HG03039 (cell line): ENCODE data around the gene NRF1.
"Not testable (repeated sequence)": the region's sequence is repeated elsewhere in the genome, so short reads cannot be mapped to it uniquely, and the experiment has no call there.

Experiments
- ATAC-seq: cut with Tn5 transposase; IDR thresholded peaks from one replicate; pipeline ENCODE4 v1.9.1; 2021; ENCODE audit warnings: mild to moderate bottlenecking, moderate library complexity; ENCODE audit not compliant: unreplicated experiment

NRF1 gene

GRCh38 chr7:129606803-129607202 lies 4.7 kb upstream of the NRF1 start:
- no peak for ATAC-seq

DNA sequence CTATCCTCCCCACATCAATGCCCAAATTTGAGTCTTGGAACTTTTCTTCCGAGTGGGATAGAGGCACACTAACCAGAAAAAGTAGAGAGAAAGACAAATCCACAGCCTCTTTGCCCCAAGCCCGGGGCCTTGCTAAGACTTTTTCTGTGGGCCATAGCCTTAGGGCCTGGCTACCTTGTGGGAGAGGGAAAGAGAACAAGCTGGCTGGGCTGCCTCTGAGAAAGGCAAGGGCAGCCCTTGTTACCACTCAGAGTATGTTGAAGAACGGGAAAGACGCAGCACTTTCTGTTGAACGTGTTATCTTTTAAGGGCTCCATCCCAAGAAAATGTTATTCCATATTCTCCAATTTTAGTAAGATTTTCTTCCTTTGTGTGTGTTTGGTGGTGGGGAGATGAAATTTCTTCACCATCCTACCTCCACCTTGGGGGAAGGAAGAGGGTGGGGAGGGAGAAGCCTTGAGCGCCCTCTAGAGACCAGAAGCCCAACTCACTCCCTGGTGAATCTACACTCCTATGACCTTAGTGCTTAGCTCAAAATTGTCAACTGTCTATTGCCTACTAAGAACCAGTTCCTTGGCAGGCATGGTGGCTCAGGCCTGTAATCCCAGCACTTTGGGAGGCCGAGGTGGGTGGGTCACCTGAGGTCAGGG lies 3.9 kb upstream of the NRF1 start:
- no peak for ATAC-seq

DNA sequence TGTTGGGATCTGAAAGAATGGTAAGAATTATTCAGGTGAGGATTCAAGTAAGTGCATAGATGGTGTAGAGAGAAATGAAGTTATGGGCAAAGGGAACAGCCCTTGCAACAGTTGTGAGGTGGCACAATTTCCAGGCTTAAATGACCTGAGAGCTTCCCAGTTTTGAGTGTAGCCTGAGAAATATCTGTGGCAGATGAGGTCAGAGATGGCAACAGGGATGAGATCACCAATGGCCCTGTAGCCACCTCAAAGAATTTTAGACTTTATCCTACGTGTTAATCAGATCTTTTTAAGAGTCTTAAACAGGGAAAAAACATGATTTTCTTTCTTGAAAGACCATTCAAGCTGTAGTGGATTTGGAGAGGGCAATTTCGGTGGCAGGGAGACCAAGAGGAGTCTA lies 1.9 kb upstream of the NRF1 start:
- no peak for ATAC-seq

DNA sequence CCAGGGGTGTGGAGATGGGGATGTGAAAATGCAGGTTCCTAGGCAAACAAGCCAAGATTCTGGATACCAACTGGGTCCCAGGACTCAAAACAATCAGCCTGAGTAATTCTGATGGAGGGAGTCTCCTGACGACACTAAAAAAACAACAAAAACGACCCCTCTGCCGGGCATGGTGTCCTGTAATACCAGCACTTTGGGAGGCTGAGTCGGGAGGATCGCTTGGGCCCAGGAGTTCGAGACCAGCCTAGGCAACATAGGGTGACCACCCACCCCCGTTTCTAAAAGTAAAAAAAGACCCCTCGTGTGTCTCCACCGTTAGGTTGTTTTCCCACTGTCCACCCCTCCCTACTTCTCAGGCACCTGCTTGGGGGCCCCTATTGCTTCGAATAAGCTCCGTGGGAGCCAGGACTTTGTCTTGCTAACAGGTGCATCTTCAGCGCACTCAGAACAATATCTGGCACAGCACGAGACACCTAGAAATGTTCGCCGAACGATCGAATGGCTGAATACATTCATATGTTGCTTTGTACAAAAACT lies 743 bp upstream of the NRF1 start:
- no peak for ATAC-seq

DNA sequence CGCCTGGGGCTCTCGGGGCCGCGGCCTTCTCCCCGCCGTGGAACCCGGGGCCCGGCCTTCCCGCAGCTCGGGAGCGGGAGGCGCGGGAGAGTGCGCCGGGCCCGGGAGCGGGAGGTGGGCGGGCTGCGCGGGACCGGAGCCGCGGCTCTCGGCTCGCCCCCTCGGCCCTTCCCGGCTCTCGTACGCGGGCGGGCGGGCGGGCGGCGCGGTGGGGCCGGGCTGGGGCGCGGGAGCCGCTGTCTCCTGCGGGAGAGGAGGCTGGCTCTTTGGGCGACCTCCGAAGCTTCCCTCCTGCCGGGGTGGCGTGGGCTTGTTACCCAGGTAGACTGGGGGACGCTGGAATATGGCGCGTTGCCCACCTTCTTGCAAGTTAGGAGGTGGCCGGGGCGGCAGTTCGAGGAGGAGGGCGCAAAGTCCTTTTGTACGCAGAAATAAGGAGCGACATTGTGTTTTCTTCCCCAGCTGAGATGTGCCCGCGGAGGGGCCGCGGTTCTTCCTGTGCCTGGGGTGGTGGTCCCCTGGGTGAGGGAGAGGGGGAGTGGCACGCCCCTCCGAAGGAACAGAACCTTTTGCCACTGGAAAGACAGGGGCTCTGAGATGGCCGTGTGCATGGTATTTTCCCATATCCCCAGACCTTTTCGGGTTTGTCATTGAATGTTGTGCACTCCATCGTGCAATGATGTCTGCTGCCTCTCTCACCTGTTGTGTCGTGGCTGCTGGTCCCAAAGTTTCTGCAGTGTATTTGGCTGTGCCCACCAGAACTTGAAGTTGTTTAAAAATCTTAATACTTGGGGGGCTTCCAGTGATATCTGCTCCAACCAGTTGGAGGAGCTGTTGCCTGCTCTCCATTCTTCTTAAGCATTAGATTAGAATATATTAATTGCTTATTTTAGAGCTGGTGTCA lies 844 bp downstream of the NRF1 start:
- no peak for ATAC-seq

DNA sequence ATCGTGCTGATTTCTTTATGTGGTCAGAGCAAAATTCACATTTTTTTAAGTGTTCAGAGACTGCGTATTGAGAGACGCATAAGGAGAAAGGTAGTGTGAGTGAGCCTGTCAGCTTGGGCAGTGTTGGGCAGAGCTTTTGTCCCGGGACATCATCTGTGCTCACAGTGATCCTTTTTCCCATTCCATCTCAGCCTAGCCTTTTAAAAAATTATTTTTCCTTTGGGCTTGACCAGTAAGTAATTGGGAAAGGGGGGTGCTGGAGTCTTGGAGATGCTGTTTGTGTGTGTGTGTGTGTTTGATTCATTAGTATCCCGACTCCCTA lies 1.5 kb downstream of the NRF1 start:
- ATAC-seq, result no peak

DNA sequence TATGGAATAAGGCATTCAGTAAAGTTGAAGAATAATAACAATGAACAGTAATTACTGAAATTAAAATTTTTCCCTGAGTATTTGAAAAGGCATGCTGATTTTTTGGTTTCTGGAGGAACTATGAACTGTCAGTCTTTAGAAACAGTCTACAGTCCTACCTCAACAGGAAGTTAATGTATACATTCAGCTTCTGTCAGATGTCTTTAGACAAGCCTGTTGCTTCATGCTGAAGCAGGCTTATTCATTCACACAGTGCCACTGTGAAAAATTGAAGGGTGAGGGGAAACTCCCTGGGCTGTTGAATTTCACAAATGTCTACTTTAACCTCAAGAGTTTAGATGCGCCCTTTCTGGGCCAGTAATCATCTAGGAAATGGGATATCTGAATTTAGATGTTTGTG lies 3.5 kb downstream of the NRF1 start:
- no peak for ATAC-seq

DNA sequence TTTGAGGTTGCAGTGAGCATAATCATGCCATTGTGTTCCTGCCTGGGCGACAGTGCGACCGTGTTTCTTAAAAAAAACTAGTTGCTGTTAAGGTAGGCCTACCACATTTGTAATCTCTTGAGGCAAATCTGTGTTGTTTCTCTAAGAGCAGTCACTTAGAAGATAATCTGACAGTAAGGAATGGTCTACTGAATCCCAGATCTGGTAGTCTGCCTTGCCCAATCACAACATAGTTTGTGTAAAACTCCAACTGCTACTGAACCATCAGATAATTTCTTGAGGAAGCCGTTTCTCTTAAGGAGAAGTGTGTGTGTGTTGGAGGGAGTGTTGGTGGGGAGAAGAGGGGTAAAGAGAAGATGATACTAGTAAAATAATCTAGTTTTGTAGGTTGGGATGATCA lies 5.0 kb downstream of the NRF1 start:
- ATAC-seq, result no peak

- no peak for ATAC-seq
These were observed 5.7 kb downstream of the NRF1 start for GRCh38 chr7:129617178-129617577.

DNA sequence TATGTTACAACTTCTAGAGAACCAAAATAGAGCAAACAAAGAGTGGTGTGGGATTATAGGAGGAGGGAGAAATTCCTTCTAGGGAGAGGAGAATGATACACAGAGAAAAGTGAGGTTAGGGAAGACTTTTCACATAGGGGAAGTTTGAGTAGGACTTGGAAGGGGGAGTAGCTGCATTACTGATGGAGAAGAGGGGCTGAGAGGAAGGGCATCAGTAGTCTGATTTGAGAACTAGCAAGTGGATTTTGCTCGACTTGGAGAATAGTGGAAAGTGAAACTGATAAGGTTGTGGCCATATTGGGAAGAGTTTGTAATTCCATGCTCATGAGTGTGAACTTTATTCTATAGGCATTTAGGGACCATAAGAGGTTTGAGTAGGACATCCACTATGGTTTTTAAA lies 6.1 kb downstream of the NRF1 start:
- ATAC-seq, result no peak

DNA sequence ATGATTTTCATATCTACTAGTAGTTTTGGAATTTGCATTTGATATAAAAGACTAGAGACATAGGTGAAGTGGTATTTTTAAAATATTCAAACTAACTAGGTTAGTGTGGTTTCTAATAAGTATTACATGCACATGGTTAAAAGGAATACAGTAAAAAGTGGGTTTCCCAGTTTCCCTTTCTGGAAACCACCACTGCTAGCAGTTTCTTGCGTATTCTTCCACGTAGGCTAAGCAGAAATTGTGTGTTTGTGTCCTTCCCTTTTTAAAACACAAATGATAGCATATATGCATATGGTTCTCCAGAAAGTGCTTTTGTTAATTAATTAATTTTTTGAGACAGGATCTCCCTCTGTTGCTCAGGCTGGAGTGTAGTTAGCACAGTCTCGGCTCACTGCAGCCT lies 15.4 kb downstream of the NRF1 start:
- no peak for ATAC-seq

DNA sequence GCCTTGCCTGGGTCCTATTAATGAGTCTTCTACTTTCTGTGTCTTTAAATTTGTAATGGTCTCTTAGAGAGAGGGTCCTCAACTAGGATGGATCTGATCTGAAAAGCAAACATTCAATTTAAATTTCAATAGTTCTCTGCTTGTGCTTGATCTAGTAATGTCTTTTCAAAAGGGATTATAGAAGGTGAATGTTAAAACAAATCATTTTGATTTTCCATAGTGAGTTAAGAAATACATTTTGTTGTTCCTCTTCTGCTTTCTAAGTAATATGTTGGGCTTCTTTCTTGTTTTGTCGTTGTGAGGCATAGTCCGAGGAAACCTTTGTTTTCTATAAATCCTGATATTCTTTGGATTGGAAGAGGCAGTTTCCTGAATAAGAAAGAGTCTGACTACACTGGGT lies 18.8 kb downstream of the NRF1 start:
- no peak for ATAC-seq

GRCh38 chr7:129634361-129635034 lies 23.0 kb downstream of the NRF1 start:
- ATAC-seq, result no peak

DNA sequence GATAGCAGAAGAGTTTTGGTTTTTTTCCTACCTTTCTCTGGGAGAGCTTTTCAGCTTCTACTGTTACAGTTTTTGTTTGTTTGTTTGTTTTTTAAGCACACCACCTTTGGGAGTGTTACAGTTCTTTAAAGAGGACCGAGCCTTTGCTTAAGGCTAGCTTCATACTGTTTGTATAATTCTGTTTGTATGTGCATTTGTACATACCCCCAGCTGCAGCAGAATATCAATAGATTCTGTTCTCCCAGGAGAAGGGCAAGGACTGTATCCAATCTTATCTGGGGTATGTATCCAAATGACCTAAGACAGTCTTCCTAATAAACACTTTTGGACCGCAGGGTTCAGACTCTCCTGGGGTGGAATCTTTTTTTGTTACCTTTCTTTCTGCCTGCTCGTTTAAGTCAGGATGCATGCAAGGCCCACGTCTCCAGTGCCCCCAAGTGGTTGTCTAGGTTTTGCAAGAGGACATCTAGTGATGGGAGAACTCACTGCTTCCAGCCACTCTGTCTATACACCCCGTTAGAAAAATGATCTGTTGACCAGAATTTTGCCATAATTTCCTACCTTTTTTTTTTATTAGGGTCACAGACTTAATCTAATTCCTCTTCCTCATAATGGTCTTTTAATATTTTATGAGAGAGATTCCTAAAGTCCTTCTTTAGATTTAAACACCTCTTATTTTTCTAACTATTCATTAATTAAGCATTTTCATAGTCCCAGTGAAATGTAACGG lies 23.9 kb downstream of the NRF1 start:
- no peak for ATAC-seq

DNA sequence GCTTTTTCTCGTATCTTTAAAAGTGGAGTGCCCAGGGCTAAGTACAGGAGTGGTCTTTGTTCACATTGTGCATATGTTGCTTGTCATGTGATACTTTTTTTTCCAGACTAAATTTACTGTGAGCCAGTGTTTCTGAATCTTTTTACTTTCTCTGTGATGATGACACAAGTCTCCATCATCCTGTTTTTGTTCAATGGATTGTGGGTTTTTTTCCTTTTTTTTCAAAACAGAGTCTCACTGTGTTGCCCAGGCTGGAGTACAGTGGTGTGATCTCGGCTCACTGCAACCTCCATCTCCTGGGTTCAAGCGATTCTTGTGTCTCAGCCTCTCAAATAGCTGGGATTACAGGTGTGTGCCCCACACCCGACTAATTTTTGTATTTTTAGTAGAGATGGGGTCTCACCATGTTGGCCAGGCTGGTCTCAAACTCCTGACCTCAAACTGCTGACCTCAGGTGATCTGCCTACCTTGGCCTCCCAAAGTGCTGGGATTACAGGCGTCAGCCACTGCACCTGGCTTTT lies 24.6 kb downstream of the NRF1 start:
- ATAC-seq, result not testable (repeated sequence)

DNA sequence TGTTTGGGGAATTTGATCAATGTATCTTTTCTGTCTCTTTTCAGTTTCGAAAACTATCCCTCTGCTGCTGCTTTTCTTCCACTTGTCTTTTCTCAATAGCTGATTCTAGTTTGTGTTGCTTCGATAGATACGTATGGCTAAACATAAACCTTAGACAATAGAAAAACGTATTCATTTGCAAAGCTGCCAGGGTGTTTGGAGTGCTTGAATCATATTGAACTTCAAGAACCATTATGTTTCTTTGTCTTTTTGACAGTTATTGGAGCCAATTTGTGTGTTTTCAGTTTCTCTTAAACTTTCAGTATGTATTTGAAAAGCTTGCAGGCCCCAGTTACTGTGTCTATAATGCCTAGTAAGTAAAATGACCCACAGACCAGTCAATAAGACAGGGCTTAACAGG lies 25.1 kb downstream of the NRF1 start:
- ATAC-seq, result no peak

DNA sequence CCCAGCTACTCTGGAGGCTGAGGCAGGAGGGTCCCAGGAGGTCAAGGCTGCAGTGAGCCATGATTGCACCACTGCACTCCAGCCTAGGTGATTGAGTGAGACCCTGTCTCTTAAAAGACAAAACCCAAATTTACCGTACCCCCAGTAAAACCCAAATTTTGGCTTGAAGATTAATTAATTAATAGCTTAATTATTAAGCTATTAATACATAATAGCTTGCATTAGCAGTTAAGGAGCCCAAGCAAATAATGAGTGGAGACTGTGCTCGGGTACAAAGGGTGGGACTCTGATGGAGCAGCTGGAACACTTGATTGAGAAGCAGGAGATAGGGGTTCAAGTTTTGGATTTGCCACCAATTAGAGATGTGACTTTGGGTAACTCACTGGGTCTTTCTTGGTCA lies 28.9 kb downstream of the NRF1 start:
- ATAC-seq, result no peak

- ATAC-seq, result no peak
These were observed 31.5 kb downstream of the NRF1 start for GRCh38 chr7:129642871-129643549.

DNA sequence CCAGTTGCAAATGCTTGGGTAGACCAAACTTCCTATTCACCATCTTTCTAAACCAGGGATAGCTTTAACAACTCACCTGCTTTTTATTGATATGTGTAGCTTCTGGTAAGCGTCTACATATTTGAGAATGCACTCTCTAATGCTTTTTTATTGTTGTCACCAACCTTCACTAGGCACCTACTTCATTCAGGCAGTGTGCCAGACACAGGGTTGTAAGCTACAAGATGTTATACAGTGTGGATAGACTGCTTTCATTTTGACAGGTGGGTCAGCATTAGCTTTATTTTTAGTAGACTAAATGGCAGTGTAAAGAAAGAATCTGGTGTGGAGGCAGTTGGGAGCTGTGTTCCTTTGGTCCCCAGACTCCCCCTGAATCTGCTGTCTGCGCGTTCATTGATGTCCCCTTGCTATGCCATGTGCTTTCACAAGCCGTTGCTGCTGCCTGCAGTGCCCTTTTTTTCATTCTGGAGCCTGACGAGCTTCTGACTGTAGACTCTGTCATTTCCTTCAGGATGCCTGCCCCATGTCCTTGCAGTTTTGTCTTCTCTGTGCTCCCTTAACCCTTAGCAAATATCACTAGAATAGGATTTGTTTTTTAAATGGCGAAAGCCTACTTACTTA lies 32.1 kb downstream of the NRF1 start:
- no peak for ATAC-seq
